NCI-H460 (cell line): ENCODE results near the gene FAM76B. TPM values are rescaled to one million over a fixed set of nuclear protein-coding genes. Genes with fewer than 3 reads are reported as not detected.

Source experiments
- DNase-seq: peaks from one replicate; pipeline ENCODE4 v3.0.0-alpha.2; 2016; ENCODE audit warnings: low read depth; ENCODE audit errors: extremely low read depth
- total RNA-seq: library from RNA; depleted of rRNA; stranded (reverse); fragments of >200 nt; shearing (Covaris generic); gene quantifications from 2 replicates; pipeline ENCODE4 v1.2.3, GENCODE V29; 2014; rRNA removed

The FAM76B gene
- total RNA-seq, 1 experiment from 2014 or later = 19.6 TPM

GRCh38 chr11:95734009-95734572, 55.5 kb downstream of the FAM76B start:
- DNase-seq = no peak

GRCh38 chr11:95732930-95733602, 56.5 kb downstream of the FAM76B start:
- DNase-seq = no peak

- DNase-seq = no peak
Measured at GRCh38 chr11:95729462-95729861, 60.1 kb downstream of the FAM76B start.

- no peak for DNase-seq
Measured at GRCh38 chr11:95728790-95729189, 60.8 kb downstream of the FAM76B start.

- DNase-seq = no peak
Measured at GRCh38 chr11:95728094-95728493, 61.5 kb downstream of the FAM76B start.

- no peak for DNase-seq
Measured at GRCh38 chr11:95727620-95728019, 62.0 kb downstream of the FAM76B start.

GRCh38 chr11:95727111-95727510, 62.5 kb downstream of the FAM76B start:
- DNase-seq = no peak

- no peak for DNase-seq
Measured at GRCh38 chr11:95725196-95725595, 64.4 kb downstream of the FAM76B start.

- no peak for DNase-seq
Measured at GRCh38 chr11:95723361-95723942, 66.1 kb downstream of the FAM76B start.

GRCh38 chr11:95720195-95720594, 69.4 kb downstream of the FAM76B start:
- no peak for DNase-seq

Other genes starting within 250 kb of the FAM76B start
- gene CEP57, start 716 bp upstream of the FAM76B start, total RNA-seq = 42.0 and 45.6 TPM in 2 replicates
- 30.4 and 38.5 TPM in 2 replicates for gene MTMR2, start 134.3 kb upstream of the FAM76B start, total RNA-seq